ENCODE results near the gene TSPAN4. TPM values are rescaled to one million over a fixed set of nuclear protein-coding genes. Genes with fewer than 3 reads are reported as not detected.

TSPAN4 gene
- total and polyA plus RNA-seq, 2 donors (not counting 1 experiment from before 2014, with no cell fraction given): 102 to 191 TPM

- Histone ChIP-seq H3K27ac (ENCODE audit: insufficient read depth, low read length) (no peak overlapping the region), H3K9ac (ENCODE audit: insufficient read depth, low read length) (no peak overlapping the region), H3K79me2 (ENCODE audit: control insufficient read depth, insufficient read depth, low read length) (no peaks in the 10 kb centered on the region), H4K20me1 (ENCODE audit: control insufficient read depth, extremely low read depth, insufficient read depth, low read length) (no peaks in the 10 kb centered on the region), H3K4me3 (replicated peaks in 1 of 4; ENCODE audit: control extremely low read depth in 1 of 4, insufficient read depth in 1 of 4, low read depth in 3 of 4, low read length in 4 of 4) (no peak overlapping the region), H3K4me2 (ENCODE audit: extremely low read depth, insufficient read depth, low read length) (no peak overlapping the region), H2AFZ (ENCODE audit: low read length) (no peak overlapping the region), H3K36me3 (ENCODE audit: control insufficient read depth, insufficient read depth, low read length) (peaks cover 17% of the 10 kb centered on the region), H3K9me3 (ENCODE audit: control insufficient read depth, insufficient read depth, low read depth, low read length) (no peaks in the 10 kb centered on the region), H3K27me3 (ENCODE audit: control insufficient read depth, insufficient read depth, low read length) (no peaks in the 10 kb centered on the region), H3K4me1 (ENCODE audit: control insufficient read depth, extremely low read depth, insufficient read depth, low read length) (peaks cover 8% of the 10 kb centered on the region)
- TF ChIP-seq EZH2 (IDR thresholded peaks at IDR 0.05; ENCODE audit: low read length, missing control alignments) (no peak), CTCF (conservative IDR thresholded peaks at IDR 0.05 in 1 of 2, IDR thresholded peaks at IDR 0.05 in 1 of 2; ENCODE audit: low read depth in 1 of 2, low read length in 2 of 2) (no peak)
- DNase-seq (ENCODE audit: low read depth in 2 of 2): no peak
Measured at GRCh38 chr11:867856-868358, 25.3 kb downstream of the TSPAN4 start.

- TF ChIP-seq EZH2 (IDR thresholded peaks at IDR 0.05; ENCODE audit: low read length, missing control alignments) (no peak), CTCF (conservative IDR thresholded peaks at IDR 0.05 in 1 of 2, IDR thresholded peaks at IDR 0.05 in 1 of 2; ENCODE audit: low read depth in 1 of 2, low read length in 2 of 2) (no peak)
- Histone ChIP-seq H3K36me3 (ENCODE audit: control insufficient read depth, insufficient read depth, low read length) (peaks cover 14% of the 10 kb centered on the region), H4K20me1 (ENCODE audit: control insufficient read depth, extremely low read depth, insufficient read depth, low read length) (no peaks in the 10 kb centered on the region)
Measured at GRCh38 chr11:868394-868793, 25.7 kb downstream of the TSPAN4 start.

GRCh38 chr11:868802-869201 is 26.1 kb downstream of the TSPAN4 start:
- Histone ChIP-seq H3K27me3 (ENCODE audit: control insufficient read depth, insufficient read depth, low read length) (no peaks in the 10 kb centered on the region), H3K79me2 (ENCODE audit: control insufficient read depth, insufficient read depth, low read length) (no peaks in the 10 kb centered on the region), H4K20me1 (ENCODE audit: control insufficient read depth, extremely low read depth, insufficient read depth, low read length) (no peaks in the 10 kb centered on the region), H3K4me3 (replicated peaks in 1 of 4; ENCODE audit: control extremely low read depth in 1 of 4, insufficient read depth in 1 of 4, low read depth in 3 of 4, low read length in 4 of 4) (no peak overlapping the region), H2AFZ (ENCODE audit: low read length) (no peak overlapping the region), H3K4me1 (ENCODE audit: control insufficient read depth, extremely low read depth, insufficient read depth, low read length) (peaks cover 11% of the 10 kb centered on the region), H3K36me3 (ENCODE audit: control insufficient read depth, insufficient read depth, low read length) (peaks cover 13% of the 10 kb centered on the region), H3K27ac (ENCODE audit: insufficient read depth, low read length) (no peak overlapping the region), H3K9me3 (ENCODE audit: control insufficient read depth, insufficient read depth, low read depth, low read length) (no peaks in the 10 kb centered on the region), H3K9ac (ENCODE audit: insufficient read depth, low read length) (no peak overlapping the region), H3K4me2 (ENCODE audit: extremely low read depth, insufficient read depth, low read length) (no peak overlapping the region)
- DNase-seq (ENCODE audit: low read depth in 2 of 2): no peak
- TF ChIP-seq EZH2 (IDR thresholded peaks at IDR 0.05; ENCODE audit: low read length, missing control alignments) (no peak), CTCF (conservative IDR thresholded peaks at IDR 0.05 in 1 of 2, IDR thresholded peaks at IDR 0.05 in 1 of 2; ENCODE audit: low read depth in 1 of 2, low read length in 2 of 2) (no peak)

More at GRCh38 chr11:868394-868793, 25.7 kb downstream of the TSPAN4 start:
- DNase-seq (ENCODE audit: low read depth in 2 of 2): no peak
- H3K27ac ChIP-seq (ENCODE audit: insufficient read depth, low read length): no peak overlapping the region
- no peak overlapping the region for H3K4me2 ChIP-seq (ENCODE audit: extremely low read depth, insufficient read depth, low read length)
- no peaks in the 10 kb centered on the region for H3K9me3 ChIP-seq (ENCODE audit: control insufficient read depth, insufficient read depth, low read depth, low read length)
- H3K4me3 ChIP-seq (replicated peaks in 1 of 4; ENCODE audit: control extremely low read depth in 1 of 4, insufficient read depth in 1 of 4, low read depth in 3 of 4, low read length in 4 of 4): no peak overlapping the region
- H3K4me1 ChIP-seq (ENCODE audit: control insufficient read depth, extremely low read depth, insufficient read depth, low read length): peaks cover 11% of the 10 kb centered on the region
- no peaks in the 10 kb centered on the region for H3K79me2 ChIP-seq (ENCODE audit: control insufficient read depth, insufficient read depth, low read length)
- H2AFZ ChIP-seq (ENCODE audit: low read length): no peak overlapping the region
- no peak overlapping the region for H3K9ac ChIP-seq (ENCODE audit: insufficient read depth, low read length)
- H3K27me3 ChIP-seq (ENCODE audit: control insufficient read depth, insufficient read depth, low read length): no peaks in the 10 kb centered on the region

Measured in fibroblast of lung (primary cell).